Limb (tissue), 2 donors: ENCODE results near the gene HOXA9.
A peak's percentile ranks its signal among the peaks of the same experiment; 100 is the strongest.

Source experiments
- DNase-seq, 2 donors: peaks; one replicate each; pipeline ENCODE4 v3.0.0-alpha.2; 2016; ENCODE audit errors: extremely low spot score in 2 of 2

HOXA9 gene

DNA sequence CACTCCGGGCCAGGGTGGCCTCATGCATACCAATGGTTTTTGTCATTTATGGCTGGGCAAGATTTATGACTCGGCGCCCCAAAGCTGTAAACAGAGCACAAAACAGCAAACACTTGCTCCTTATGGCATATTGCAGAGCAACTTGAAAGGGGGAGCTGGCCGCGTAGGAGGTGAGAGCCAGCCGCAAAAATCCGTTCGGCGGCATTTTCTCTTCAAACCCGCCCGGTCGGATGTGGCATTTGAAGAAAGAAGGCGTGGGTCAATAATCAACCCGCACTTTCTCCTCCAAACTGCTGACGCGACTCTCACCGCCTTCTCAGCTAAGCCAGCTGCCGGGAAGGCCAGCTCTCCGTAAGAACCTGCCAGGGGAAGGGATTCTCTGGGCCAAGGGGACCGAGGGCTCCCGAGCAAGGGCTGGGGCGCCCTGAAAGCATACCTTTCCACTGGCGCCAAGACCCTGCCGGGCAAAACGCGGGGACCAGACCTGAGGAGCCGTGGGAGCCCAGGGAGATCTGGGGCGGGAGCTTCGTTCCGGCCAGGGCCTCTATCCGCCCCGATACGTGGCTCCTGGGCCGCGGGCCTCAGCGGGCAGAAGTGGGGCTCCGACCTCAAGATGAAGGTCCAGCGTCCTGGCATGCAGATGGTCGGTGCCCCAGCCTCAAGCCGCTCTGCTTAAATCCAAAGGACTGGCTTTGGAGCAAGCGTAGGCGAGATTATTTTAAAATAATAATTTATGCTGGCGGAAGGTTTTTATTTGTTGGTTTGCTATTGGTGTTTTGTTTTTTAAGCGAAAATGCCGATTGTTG, 49.9 kb downstream of the HOXA9 start:
- DNase-seq, result peak in 1 of 2 donors; percentile 70

DNA sequence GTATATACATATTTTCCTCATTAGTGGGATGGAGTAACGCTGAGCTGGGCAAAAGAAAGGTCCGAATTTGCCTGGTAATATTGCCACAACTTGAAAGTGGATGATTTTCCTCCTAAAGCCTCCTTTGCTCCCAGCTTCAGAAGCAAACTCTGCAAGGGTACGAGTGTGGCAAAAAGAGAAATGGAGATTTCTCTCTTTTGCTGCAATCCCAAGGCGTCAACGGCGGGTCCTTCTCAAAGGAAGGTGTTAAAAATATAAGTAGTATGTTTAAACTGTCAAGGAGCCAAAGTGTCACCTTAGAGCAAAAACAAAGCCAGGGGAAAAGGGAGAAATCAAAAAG, 50.5 kb downstream of the HOXA9 start:
- no peak for DNase-seq

DNA sequence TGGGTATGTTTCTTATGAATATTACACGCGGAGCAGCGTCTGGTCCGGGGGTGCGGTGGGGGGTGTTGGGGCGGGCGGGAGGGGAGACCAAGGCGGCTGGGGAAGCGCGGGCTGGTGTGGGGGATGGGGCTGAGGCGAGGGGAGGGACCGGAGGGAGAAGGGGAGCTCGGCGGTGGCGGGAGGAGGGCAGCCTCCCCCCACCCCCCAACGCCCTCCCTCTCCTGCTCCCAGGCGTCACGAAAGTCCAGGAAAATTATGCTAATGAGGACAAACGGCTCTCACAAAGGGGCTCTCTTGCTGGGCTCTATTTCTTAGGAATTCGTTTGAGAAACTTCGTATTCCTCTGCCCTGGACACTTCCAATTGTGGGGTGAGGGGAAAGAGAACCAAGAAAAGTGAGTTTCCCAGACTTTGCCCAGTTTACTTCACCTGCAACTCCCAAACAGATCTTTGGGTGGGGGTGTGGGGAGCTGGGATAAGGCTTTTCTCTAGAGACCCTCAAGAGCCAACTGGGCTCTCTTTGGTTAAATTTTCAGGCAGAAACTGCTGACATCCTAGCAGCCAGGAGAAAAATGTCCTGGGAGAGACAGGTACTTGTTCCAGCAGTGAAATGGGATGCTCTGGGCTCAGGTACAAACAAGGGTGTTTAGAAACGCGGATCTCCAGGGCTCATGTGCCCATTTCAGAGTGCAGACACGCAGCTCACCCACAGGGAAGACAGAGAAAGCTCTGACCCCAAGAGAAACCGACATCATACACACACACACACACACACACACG, 51.2 kb downstream of the HOXA9 start:
- peak in 1 of 2 donors; percentile 83 for DNase-seq

DNA sequence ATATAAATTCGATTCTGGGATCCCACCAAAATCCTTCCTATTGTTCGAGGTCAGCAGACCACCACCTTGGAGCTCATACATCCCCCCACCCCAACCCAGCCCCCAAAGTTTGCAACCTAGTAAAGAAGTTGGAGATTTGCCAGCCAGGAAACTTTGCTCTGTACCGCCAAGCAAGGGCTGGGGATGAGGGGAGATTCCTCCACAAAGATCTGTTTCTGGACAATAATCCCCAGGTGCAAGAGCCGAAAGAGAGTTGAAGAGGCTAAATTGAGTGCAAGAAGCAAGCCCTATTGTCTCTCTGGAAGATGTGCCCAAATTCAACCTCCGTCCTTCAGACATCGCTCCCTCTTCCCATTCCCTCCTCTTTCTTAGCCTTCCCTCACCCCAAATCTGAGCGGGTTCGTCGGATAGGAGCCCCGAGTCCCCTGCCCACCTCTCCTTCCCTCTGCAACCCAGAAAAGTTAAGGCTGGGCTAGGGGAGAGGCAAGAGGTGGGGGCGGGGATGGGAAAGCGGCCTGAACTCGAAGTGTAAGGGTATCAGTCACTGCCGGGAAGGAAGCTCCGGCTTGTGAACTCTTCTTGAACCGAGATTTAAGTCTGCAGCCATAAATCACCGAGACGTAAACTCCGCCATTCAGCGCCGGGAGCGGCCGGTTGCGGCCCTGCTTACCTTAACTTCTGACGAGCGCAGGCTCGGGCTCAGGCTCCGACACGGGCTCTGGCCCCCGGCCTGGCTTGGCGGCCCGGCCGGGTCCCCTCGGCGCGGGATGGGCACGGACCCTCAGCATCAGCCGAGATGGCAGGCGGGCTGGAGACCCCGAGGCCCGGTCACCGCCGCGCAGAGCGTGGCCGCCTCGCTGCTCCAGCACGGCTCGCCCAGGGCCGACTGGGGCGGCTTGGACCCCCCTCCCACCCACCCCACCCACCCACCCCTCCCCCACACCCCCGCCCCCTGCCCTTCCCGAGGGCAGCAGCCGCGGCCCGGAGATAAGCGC, 52.1 kb downstream of the HOXA9 start:
- DNase-seq, result peak; percentile 78 to 84
